AG10803 (cell line): ENCODE results near the gene STX18.

ENCODE experiments used
- DNase-seq: peaks from one replicate; pipeline ENCODE4 v3.0.0; 2010; ENCODE audit warnings: low read depth
- H3K4me3 ChIP-seq: 2 replicates; pipeline ENCODE4 v1.5.1; 2011; ENCODE audit warnings: mild to moderate bottlenecking, low read length, control low read depth
- TF ChIP-seq, protein P1 (sequence below): conservative IDR thresholded peaks from 2 replicates; pipeline ENCODE4 v1.5.1; 2011; ENCODE audit warnings: mild to moderate bottlenecking, low read length, control low read depth, inconsistent platforms

Gene STX18

DNA sequence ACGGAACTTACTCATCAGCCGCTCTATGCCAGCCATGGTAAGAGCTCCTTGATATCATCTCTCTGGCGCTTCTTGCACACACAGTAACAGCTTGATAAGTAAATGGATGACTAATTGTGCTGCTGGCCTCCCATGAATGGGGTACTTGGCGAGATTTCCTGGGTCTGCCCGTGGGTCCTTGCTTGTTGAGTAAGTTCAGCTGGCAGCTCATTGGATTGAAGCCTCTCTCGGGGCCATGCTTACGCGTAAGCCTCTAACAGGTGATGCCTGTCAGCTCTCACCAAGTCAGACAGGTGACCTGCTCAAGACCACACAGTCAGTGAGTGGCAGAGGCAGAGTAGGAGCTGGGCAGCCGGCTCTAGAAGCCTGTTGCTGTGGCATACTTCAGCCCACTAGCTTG is 147.2 kb downstream of the STX18 start:
- TF ChIP-seq, protein P1, sequence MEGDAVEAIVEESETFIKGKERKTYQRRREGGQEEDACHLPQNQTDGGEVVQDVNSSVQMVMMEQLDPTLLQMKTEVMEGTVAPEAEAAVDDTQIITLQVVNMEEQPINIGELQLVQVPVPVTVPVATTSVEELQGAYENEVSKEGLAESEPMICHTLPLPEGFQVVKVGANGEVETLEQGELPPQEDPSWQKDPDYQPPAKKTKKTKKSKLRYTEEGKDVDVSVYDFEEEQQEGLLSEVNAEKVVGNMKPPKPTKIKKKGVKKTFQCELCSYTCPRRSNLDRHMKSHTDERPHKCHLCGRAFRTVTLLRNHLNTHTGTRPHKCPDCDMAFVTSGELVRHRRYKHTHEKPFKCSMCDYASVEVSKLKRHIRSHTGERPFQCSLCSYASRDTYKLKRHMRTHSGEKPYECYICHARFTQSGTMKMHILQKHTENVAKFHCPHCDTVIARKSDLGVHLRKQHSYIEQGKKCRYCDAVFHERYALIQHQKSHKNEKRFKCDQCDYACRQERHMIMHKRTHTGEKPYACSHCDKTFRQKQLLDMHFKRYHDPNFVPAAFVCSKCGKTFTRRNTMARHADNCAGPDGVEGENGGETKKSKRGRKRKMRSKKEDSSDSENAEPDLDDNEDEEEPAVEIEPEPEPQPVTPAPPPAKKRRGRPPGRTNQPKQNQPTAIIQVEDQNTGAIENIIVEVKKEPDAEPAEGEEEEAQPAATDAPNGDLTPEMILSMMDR, result no peak
- no peak for DNase-seq
- H3K4me3 ChIP-seq, result no peak overlapping the region

DNA sequence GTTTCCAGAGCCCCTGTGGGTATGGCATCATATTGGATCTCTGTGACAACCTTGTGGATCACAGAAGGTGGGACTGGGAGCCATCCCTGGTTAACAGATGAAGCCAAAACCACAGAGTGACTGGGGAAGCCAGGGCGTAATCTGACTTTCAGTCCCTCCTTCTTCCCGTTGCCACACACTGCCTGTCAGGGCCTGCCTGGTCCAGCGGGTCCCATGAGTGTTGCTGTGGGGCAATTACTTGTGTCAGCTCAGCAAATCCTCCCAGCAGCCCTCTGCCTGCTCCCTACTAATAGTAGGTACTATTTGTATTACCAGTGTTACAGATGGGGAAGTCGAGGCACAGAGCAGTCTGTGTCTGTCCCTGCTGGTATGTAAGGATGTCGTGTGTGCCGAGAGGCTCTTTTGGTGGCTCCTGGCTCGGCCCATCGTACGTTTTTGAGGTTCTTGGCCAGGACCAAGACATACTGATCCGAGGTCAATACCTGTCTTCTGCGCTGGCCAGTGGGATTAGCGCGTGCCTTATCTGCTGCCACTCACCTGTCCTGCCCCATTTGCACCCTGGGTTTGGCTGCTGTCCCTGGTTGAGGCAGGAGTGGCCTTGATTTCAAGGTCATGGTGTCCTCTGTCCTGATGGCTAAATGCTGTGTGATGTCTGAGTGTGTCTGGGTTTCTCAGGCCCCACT is 149.2 kb downstream of the STX18 start:
- DNase-seq, result no peak
- TF ChIP-seq, protein P1, result no peak

DNA sequence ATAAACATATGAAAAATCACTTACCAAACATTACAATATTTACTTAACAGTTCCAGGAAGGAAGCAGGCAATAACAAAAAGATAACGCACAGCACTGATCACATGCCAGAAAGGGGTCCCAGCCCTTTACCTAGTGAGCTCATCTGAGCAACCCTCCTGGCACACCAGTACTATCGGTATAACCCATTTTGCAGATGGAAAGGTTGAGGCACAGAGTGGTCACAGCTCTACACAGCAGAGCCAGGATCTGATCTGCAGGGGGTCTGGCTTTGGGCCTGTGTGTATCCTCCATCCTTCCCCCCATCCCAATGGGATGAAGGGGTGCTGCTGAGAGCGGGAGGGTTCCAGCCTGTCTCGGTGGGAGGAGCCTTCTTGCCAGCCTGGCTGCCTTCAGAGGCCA is 150.0 kb downstream of the STX18 start:
- TF ChIP-seq, protein P1, result no peak

More for the DNA sequence above, 149.2 kb downstream of the STX18 start:
- H3K4me3 ChIP-seq, result no peak overlapping the region

DNA sequence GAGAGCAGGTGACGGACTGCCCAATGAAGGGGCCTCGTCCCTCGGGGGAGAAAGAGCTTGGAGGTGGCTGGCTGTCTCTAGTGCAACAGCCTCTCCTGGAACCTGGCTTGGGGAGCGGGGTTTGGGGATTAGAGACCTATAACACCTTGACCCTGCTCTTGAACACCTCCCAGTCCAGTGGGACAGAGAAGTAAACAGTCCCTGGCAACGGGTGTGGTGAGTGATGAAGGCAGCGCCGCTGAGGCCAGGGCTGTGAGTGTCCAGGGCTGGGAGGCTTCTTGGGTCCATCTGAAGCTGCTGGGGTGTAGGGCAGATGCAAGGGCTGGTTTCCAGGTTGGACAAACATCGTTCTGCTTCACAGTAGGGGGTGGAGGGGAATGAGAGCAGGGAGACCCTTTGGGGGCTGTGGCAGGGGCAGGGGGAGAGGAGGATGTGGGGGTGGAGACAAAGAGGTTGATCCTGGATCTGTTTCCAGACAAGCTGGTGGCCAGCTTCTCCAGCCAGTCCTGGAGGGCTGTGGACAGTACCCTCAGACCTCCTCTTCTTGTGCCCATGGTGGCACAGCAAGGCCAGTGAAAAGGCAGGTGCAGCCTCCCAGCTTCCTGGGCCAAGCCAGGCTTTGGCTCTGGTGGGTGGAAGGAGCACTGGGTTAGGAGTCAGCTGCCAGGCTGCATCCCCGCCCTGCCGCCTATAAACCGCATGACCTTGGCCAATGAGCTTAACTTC is 151.2 kb downstream of the STX18 start:
- no peak overlapping the region for H3K4me3 ChIP-seq
- no peak for DNase-seq
- TF ChIP-seq, protein P1, result no peak

More for the DNA sequence above, 150.0 kb downstream of the STX18 start:
- no peak overlapping the region for H3K4me3 ChIP-seq
- DNase-seq, result no peak

DNA sequence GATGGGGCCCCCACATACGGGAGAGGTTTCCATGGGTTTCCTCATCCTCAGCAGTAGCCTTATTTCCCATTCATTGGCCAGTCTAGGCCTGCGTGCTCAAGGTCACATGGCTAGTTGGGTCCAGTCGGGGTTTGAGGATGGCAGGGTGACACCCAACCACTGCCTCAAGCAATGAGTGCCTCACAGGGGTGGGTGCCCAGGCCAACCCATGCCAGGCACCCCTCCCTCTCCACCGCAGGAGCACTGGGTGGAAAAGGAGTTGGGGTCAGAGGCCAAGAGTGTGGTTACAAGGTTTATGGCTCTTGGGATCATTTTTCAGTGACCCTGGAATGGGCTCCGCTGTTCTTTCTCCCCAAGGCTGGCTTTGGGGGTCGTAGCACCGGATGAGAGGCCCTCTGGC is 151.8 kb downstream of the STX18 start:
- DNase-seq, result no peak
- TF ChIP-seq, protein P1, result no peak

DNA sequence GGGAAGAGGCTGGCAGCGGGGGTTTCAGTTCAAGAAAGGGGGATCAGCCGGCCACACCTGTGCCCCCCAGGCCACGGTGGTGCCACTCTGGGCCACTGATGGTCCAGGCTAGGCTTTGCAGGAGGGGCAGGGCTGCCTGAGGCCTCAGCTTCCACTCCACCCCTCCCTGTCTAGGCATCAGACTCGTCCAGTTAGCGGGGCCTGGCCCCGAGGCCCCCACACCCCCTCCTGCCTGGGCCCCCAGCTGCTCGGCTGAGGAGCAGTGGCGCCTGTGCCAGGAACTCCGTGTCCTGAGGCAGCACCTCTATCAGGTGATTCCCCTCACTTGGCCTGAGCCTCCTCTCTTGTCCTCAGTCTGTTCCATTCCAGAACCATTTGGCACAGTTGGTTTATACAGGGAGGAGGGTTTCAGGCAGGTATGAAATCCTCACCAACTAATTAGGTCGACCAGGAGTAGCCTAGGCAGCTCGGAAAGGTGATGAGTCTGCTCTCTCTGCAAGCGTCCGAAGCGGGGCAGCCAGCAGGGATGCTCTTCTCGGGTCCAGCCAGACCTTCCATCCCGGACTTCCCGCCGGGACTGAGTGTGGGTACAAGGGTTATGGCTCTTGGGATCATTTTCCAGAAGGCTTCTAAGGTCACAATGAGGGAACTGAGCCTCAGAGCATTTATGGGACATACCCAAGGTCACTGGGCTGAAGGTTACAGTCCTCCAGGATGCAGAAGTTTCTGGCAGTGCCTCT is 152.8 kb downstream of the STX18 start:
- DNase-seq, result no peak
- TF ChIP-seq, protein P1, result no peak
- H3K4me3 ChIP-seq, result no peak overlapping the region

More for the DNA sequence above, 151.8 kb downstream of the STX18 start:
- no peak overlapping the region for H3K4me3 ChIP-seq
